Measurements from ENCODE around the gene TMEM86B.
"Not testable (repeated sequence)": the region's sequence is repeated elsewhere in the genome, so short reads cannot be mapped to it uniquely, and the experiment has no call there.

TMEM86B gene

DNA sequence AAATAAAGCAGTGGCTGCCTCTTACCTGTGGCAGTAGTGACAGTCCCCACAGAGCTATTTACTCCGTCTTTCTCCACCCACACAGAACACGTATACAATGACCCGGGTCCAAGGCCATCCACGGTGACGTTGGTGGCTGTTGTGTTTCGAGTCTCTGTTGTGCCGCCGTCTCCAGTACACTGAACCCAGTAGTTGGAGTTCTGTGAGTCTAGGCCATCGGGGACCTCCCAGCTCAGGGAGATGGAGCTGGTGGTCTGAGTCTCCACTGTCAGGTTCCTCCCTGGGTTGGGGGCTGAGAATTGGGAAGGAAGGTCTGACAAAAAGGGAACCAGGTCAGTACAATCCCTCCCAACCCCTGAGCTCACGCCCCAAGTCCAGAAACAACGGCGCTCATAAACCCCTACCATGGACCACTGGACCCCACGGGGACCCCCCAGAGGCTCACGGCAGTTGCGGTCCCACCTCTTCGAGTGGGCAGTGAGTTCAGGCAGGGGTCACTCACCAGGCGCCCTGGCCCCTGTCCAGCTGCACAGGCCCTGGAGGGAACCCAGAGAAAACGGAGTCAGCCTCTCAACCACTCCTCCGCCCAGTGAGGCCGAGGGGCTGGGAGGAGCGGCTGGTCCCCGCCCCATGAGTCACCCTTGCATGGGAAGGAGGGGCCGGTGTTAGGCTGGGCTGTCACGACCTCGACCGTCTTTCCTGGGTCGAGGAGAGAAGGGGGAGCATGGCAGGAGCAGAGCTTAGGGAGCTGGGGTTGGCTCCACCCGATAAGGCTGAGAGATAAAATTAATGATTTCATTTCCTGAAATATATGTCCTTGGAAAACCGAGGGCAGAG is 21.7 kb downstream of the TMEM86B start:
- TF ChIP-seq ZNF274 (IDR thresholded peaks at IDR 0.05; ENCODE audit: low read depth, low read length) = no peak
- no peak overlapping the region for H3K4me3 ChIP-seq (ENCODE audit: low read length)

DNA sequence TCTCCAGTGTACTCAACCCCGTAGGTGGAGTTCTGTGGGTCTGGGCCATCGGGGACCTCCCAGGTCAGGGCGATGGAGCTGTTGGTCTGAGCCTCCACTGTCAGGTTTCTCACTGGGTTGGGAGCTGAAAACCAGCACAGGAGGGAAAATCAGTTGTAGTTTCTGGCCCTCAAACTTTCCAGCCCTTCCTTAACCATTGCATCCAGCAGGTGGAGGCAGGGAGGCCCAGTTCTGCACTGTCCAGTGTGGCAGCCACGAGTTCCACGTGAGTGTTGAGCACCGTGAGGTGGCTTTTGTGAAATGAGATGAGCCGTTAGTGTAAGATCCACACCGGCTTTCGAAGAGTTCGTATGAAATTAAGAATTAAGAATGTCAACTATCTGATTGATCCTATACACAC is 26.4 kb downstream of the TMEM86B start:
- not testable (repeated sequence) for H3K4me3 ChIP-seq (ENCODE audit: low read length)

DNA sequence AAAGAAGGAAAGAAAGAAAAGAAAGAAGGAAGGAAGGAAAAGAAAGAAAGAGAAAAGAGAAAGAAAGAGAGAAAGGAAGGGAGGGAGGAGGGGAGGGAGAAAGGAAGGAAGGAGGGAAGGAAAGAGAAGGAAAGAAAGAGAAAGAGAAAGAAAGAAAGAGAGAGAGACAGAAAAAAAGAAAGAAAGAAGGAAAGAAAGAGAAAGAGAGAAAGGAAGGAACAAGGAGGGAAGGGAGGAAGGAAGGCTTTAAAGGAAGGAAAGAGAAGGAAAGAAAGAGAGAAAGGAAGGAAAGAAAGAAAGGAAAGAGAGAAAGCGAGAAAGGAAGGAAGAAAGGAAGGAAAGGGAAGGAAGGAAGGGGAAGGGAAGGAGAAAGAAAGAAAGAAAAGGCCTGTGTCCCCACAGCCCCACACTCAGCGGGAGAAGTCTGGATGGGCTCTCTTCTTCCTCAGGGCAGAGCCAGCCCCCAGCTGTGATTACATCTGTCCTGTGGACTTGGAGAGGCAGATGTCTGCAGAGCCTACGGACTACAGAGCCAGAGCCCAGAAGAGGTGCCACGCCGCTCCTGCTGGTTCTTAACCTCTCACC is 28.9 kb downstream of the TMEM86B start:
- TF ChIP-seq ZNF274 (IDR thresholded peaks at IDR 0.05; ENCODE audit: low read depth, low read length) = no peak
- H3K4me3 ChIP-seq (ENCODE audit: low read length) = no peak overlapping the region

DNA sequence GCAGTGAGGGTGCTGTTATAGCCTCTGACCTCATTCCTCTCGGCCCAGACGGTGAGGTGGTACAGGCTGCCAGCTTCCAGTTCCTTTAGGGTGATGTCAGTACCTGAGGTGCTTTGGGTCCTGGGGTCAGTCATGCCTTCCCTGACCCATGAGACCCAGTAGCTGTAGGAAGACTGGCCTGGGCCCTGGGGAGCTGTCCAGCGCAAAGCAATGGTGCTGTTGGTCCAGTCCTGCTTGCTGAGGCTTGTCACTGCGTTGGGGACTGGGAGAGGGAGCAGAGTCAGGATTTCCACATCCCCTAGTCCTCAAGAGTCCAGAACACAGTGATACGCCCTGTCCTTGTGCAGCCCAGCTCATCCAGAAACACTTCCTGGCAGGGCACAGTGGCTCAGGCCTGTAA is 29.9 kb downstream of the TMEM86B start:
- no peak for TF ChIP-seq ZNF274 (IDR thresholded peaks at IDR 0.05; ENCODE audit: low read depth, low read length)
- H3K4me3 ChIP-seq (ENCODE audit: low read length) = no peak overlapping the region

DNA sequence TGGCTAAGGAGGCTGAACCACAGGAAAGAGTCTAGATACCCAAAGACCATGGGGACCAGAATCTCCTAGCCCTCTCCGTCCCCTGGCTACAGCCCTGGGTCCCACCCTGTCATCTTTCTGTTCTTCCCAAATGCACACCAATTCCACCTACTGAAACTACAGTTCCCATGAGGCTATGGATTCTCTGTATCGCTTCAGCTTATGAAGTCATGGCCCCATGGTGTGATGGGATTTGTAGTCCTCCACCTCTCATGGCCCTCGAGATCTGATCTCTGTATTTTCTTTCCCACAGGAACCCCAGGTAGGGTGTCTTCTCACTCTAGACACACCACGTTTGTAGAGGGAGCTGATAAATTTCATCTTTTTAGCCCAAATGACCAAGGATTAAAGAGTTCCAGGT is 31.0 kb downstream of the TMEM86B start:
- no peak for TF ChIP-seq ZNF274 (IDR thresholded peaks at IDR 0.05; ENCODE audit: low read depth, low read length)
- H3K4me3 ChIP-seq (ENCODE audit: low read length) = no peak overlapping the region

DNA sequence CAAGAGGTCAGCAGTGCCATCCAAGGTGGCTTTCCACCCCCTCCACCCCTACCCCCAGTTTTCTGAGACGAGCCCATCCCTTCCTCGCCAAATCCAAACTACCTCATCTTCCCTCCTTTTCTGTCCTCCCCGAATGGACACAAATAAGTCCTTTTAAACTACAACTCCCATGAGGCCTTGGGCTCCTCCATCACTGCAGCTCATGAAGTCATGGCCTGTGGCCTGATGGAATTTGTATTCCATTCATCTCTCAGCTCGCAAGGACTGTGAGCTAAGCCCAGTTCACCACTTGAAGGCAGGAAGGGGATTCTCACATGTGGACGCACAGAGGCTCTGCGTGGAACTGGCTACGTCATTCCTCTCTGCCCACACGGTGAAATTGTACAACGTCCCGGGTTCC is 31.8 kb downstream of the TMEM86B start:
- H3K4me3 ChIP-seq (ENCODE audit: low read length) = no peak overlapping the region
- no peak for TF ChIP-seq ZNF274 (IDR thresholded peaks at IDR 0.05; ENCODE audit: low read depth, low read length)

DNA sequence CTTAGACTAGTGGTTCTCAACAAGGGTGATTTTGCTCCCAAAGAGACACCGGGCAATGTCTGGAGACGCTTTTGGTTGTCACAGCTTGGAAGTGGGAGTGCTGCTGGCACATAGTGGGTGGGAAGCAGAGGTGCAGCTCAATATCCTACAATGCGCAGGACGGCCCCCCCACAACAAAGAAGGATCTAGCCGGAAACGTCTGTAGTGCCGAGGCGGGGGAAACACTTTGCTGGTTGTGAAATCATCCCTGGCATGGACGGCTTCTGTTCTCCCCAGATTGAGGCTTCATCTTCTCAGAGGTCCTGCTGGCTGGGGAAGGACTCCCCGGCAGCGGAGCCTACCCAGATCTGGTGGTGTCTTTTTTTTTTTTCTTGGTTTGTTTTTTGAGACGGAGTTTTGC is 35.1 kb downstream of the TMEM86B start:
- no peak for TF ChIP-seq ZNF274 (IDR thresholded peaks at IDR 0.05; ENCODE audit: low read depth, low read length)
- H3K4me3 ChIP-seq (ENCODE audit: low read length) = no peak overlapping the region

DNA sequence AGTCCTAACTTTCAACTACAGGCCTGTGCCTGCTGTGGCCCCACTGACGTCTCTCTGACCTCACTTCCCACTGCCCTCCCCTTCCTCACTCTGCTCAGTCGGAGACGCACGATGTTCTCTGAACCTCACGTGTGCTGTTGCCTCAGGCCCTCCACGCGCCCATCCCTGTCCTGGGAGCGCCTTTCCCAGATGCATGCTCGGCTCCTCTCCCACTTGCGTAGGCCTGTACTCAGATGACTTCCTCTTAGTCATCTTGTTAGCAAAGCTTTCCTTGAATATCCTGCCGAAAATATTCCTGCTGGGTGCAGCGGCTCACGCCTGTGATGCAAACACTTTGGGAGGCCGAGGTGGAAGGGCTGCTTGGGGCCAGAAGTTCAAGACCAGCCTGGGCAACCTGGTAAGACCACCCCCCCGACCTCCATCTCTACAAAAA is 39.1 kb downstream of the TMEM86B start:
- H3K4me3 ChIP-seq (ENCODE audit: low read length) = no peak overlapping the region
- no peak for TF ChIP-seq ZNF274 (IDR thresholded peaks at IDR 0.05; ENCODE audit: low read depth, low read length)

DNA sequence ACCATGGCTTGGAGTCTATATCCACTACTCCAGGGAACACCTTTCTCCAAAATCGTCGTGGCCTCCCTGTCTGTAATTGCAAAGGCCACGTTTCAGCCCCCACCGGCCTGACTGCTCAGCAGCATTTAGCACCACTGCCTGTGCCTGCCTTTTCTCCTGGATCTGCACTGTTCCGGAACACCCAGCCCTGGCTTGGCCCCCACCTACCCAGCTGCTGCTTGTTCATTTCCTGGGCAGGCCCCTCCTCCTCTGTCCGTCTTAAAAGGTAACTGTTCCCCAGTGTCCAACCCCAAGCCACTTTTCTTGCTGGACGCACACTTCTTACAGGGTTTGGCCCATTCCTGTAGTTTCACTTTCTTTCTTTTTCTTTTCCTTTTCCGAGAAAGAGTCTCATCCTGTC is 39.9 kb downstream of the TMEM86B start:
- no peak for TF ChIP-seq ZNF274 (IDR thresholded peaks at IDR 0.05; ENCODE audit: low read depth, low read length)
- no peak overlapping the region for H3K4me3 ChIP-seq (ENCODE audit: low read length)

DNA sequence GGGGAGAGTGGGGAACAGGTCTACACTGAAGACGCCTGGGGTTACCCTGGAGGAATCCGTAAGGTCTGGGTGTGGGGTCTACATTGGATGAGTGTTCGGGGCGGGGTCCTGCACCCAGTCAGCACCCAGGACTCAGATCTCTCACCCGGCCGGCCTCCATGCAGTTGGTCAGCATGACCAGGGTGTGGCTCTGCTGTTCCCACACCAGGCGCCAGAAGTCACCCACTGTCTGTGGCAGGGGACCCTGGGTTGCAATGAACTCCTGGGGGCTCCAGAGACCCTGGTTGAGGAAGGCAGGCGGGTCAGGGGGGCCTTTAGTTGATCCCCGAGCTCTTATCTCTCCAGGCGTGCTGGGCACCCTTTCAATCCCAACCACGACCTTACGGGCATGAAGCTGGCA is 42.5 kb downstream of the TMEM86B start:
- TF ChIP-seq ZNF274 (IDR thresholded peaks at IDR 0.05; ENCODE audit: low read depth, low read length) = no peak
- no peak overlapping the region for H3K4me3 ChIP-seq (ENCODE audit: low read length)

DNA sequence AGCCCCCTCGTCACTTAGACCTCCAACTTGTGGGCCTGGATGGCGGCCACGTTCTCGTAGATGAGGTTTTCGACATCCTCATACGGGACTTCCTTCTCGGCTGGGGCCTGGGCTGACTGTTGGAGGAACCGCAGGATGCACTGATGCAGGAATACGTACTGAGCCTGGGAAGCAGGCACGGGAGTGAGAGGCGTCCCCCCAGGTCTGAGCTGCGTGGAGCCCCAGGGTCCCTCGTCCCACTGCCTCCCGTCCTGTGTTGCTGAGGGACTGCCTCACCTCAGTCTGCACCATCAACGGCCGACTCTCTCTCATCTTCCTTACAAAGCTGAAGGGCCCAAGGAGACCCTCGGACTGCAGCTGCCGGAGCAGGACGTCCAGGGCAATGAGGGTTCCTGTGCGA is 46.8 kb downstream of the TMEM86B start:
- H3K4me3 ChIP-seq (ENCODE audit: low read length) = no peak overlapping the region
- TF ChIP-seq ZNF274 (IDR thresholded peaks at IDR 0.05; ENCODE audit: low read depth, low read length) = no peak

DNA sequence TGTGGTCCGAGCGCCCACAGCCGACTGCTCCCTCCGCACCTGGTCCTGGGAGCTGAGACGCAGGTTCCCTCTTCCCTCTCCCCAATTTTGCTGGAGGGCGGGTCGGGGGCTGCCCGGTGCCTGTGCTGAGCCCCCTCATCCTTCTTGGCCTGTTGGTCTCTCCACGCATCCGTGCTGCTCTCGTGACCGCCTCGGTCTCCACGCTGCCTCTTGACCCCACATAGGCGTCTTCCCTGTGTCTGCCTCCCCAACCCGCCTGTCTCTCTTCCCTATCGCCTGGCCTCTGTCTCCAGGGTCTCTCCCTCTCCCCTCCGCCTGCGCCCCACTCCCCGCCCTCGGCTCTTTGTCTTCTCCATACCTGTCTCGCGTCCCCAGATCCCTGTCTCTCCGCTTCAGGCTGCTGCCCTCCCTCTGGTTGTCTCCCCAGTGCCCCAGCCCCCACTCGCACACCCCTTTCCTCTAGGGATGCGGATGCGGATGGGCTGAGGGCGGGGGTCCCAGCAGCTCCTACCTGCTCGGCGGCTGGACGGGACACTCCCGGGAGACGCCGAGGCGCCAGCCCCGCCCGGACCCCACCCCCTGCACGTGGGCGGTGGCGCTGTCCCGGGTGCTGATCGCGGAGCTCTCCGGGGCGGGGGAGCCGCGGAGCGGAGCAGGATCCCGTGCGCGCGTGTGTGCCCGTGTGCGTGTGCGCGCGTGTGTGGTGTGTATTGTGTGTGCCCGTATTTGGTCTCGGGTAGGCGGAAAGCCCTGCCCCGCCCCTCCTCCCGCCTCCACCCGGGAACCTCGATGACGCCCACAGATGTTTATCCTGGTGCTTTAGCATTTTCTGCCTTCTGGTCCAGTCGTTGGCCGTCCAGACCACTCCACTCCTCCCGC is 48.7 kb downstream of the TMEM86B start, which contains the start of gene SYT5:
Gene SYT5 (minus strand): TSS at position 684 of the 879 bp plus-strand sequence. CDS start 1,248 bp downstream, outside the sequence.
- no peak within 1 kb of the TSS; the same call in 1 of the 2 replicates for H3K4me3 ChIP-seq (ENCODE audit: low read length)

DNA sequence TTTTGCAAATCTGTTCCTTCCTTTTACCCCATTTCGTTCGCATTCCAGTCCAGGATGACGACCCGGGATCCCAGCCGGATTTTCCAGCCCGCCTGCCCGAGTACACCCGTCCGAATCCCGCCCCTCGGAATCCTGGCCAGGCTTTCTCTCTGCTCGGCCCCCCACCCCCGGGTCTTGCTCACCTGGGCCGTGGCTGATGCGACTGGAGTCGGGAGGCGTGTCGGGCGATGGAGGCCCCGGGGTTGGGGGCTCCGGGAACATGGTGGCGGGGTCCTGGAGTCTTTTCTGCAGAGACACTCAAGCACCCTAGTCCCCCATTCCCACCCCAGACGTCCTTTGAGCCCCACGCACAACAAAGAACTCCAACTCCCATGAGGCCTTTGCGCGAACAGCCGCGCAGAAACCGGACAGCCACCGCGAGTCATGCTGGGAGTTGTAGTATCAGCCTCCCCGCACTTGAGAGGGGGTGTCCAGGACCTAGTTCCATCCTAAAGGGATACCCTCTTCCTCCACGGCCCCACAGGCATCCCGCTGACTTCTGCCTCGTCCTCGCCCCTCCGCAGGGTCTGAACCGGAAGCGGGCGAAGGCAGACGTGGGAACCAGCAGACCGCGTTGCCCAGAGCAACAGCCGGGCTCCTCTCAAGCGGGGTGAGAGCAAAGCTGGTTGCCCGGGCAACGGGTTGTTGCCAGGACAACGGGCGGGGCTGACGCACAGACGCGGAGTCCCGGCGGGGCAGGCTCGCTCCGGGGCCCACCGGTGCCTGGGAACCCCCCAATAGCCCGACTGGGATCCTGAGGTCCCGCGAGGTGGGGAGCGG is 49.6 kb downstream of the TMEM86B start:
- no peak for TF ChIP-seq ZNF274 (IDR thresholded peaks at IDR 0.05; ENCODE audit: low read depth, low read length)
- H3K4me3 ChIP-seq (ENCODE audit: low read length) = no peak overlapping the region; the same call in 1 of the 2 replicates

More for the DNA sequence above, 48.7 kb downstream of the TMEM86B start, which contains the start of gene SYT5:
- no peak for TF ChIP-seq ZNF274 (IDR thresholded peaks at IDR 0.05; ENCODE audit: low read depth, low read length)

Measured in GM08714 (cell line).